H4 (cell line): Measurements from ENCODE around the gene C16orf89. TPM values are rescaled to one million over a fixed set of nuclear protein-coding genes. Genes with fewer than 3 reads are reported as not detected.
"Not testable (repeated sequence)": the region's sequence is repeated elsewhere in the genome, so short reads cannot be mapped to it uniquely, and the experiment has no call there.

Experiments used
- DNase-seq: peaks from one replicate; pipeline ENCODE4 v3.0.0-alpha.2; 2015; ENCODE audit warnings: low spot score
- total RNA-seq: library from RNA; depleted of rRNA; stranded (reverse); fragments of >200 nt; shearing (Covaris generic); gene quantifications from 2 replicates; pipeline ENCODE4 v1.2.3, GENCODE V29; 2014; rRNA removed

The C16orf89 gene
- 1.0 and 3.6 TPM in 2 replicates for total RNA-seq

GRCh38 chr16:5065813-5066212 lies at the start of gene C16orf89:
TSS of gene C16orf89 (minus strand) at chr16:5065956. CDS start at chr16:5065908, 48 bp downstream.
- DNase-seq = no peak

GRCh38 chr16:5110933-5111332 lies 45.2 kb upstream of the C16orf89 start:
- DNase-seq = not testable (repeated sequence)

- no peak for DNase-seq
Measured at GRCh38 chr16:5108505-5109158, 42.9 kb upstream of the C16orf89 start.

DNA sequence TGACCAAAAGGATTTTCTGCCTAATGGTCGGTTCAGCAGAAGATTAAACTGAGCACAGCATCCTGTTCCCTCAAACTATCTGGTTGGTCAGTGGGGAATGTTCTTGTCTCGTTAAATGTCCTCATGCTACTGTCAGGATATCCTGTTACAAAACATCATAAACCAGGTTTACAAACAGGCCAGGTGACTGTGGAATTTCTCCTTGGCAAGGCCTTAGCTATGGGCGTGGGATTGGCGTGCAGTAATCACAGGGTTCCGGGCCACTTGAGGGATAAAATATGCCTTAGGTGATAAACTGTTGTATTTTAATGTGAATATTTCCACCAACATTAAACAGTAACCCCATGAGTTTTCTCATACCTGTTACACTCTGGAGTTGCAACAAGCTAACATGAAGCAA lies 39.3 kb upstream of the C16orf89 start:
- not testable (repeated sequence) for DNase-seq

DNA sequence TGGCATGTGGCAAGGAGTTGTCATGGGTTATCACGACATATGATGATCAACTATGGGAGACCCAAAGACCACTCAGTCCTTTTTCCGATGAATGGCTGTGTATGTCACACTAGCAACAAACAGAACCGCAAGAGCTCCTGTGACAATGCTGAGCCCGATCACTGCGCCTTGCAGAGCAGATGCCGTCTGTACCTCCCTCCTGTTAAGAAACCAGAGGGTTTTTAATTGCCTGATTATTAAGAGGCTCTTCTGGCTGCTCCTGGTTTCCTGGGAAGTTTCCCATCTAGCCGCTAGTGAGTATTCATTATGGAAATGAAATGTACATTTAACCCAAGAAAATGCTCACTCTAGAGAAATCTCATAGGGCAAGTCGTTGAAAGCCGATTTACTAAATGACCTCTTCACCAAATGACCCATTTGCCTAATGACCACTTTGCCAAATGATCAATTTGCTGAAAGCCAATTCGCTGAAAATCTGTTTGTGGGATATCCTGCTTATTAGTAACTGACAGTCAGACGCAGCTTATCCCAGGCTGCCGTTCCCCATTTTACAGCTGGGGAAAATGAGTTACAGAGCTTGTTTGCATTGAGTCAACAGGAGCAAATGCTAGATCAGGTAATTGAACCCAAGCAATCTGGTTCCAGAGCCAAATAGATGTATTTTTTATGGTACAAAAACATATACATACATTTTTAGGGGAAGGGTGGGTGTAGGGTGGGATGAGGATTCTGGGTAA lies 37.7 kb upstream of the C16orf89 start:
- DNase-seq = not testable (repeated sequence)

GRCh38 chr16:5099174-5099573 lies 33.4 kb upstream of the C16orf89 start:
- not testable (repeated sequence) for DNase-seq

DNA sequence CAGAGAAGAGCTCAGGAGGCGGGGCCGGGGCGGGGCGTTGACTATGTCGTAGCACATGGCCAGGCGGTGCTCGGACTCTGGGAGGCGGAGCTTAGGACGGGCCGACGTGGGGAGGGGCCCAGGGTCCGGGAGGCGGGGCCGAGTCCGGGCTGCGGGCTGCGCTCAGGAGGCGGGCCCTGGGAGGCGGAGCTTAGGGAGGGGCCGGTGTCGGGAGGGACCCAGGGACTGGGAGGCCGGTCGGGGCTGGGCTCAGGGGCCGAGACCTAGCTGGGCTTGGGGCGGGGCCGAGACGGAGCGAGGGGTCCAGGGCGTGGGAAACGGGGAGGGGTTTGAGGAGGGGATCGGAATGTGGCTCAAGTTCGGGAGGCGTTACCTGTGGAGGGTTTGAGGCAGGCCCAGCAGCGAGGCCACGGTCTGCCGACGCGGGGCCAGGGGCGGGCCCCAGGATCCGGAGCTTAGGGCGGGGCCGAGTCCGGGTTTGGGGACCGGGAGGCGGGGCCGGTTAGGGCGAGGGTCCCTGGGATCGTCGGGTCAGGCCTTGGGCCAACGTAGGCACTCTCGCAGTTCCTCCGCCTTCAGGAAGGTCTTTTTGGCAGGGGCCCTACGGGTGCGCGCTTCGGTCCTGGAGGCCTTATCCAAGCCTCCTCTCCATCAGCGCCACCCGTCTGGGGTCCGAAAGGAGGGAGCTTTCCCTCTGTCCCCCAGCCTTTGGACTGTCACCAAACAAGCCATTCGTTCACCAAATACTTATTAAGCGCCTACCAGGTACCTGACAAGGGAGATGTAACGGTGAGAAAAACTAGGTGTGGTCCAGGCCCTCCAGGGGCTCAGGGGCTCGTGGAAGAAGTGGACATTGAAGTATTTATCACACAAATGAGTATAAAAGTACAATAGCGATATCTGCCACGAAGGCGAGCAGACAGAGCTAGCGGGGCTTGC lies 32.7 kb upstream of the C16orf89 start:
- DNase-seq = peak; percentile 54

DNA sequence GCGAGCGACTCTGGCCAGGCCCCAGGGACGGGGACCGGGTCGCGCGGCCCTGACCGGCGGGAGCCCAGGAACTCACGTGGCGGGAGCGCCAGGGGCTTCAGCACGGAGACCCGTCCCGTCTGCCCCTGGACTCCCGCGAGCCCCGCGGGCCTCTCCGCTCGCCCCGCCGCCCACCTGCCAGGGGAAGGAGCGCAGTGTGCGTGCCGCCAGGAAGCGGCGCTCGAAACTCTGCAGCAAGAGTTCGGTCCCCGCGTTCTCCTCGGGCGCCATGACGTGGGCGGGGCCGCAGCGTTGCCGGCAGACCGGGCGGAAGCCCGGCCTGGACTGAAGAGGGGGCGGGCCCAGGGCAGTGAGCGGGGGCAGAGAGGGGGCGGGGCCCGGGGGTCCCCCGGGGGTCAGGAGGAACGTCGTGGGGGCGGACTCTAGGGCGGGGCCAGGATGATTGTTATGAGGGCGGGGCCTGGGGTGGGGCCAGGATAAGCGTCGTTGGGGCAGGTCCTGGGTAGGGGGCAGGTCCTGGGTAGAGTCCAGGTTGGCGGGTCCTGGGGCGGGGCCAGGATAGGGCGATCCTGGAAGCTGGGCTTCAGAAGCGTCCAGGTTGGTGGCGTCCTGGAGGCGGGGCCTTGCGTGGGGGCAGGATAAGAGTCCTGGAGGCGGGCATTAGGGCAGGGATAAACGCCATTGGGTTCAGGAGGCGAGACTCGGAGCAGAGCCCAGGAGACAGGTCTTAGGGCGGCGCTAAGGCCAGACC lies 31.9 kb upstream of the C16orf89 start, which contains the start of gene EEF2KMT:
Gene EEF2KMT (minus strand): TSS at position 326 of the 751 bp plus-strand sequence. CDS start 56 bp downstream, at position 270.
- peak; percentile 98 for DNase-seq

- peak; percentile 21 for DNase-seq
Measured at GRCh38 chr16:5097061-5097469, 31.3 kb upstream of the C16orf89 start.

DNA sequence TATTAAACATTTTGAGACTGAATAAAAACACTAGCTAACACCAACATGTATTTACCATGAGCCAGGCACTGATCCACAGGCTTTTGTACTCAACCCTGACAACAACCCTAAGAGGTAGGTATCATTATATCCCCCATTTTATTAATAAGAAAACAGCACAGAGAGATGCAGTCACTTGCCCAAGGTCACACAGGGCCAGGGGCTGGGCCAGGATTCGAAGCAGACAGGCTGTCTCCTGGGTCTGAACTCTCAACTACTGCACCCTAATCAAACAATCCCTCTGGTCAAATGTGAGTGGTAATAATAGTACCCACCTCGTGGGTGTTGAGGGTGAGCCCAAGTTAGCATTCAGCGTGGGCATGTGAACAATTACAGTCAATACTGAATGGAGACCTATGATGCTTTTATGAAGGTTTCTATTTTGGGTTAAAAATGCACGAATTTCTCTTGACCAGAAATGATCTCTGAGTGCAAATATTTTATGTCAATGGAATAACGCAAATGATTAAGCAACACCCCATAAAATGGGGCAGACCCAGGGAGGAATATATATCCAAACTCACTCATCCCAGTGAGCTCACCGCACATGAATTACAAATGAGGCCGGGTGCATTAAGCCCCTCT lies 30.8 kb upstream of the C16orf89 start:
- DNase-seq = not testable (repeated sequence)

GRCh38 chr16:5095145-5095830 lies 29.5 kb upstream of the C16orf89 start:
- not testable (repeated sequence) for DNase-seq

DNA sequence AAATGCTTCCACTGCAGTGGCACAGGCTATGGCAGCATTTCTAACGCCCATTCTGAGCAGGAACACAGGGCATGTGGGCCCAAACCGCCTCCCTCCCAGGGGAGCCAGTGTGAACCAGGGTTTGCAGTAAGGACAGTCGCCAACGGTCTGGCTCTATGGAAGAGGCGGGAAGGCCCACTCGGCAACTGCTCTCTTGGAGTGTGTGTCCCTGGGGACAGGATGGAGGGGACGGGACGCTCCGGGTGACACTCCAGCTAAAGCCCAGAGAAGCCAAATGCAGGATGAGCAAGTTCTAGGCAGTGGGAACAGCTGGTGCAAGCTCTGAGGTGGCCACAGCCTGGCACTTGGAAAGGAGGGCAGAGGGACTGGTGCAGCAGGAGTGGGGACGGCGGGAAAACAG lies 28.0 kb upstream of the C16orf89 start:
- not testable (repeated sequence) for DNase-seq

GRCh38 chr16:5093081-5093480 lies 27.3 kb upstream of the C16orf89 start:
- not testable (repeated sequence) for DNase-seq

- not testable (repeated sequence) for DNase-seq
Measured at GRCh38 chr16:5090592-5090991, 24.8 kb upstream of the C16orf89 start.

DNA sequence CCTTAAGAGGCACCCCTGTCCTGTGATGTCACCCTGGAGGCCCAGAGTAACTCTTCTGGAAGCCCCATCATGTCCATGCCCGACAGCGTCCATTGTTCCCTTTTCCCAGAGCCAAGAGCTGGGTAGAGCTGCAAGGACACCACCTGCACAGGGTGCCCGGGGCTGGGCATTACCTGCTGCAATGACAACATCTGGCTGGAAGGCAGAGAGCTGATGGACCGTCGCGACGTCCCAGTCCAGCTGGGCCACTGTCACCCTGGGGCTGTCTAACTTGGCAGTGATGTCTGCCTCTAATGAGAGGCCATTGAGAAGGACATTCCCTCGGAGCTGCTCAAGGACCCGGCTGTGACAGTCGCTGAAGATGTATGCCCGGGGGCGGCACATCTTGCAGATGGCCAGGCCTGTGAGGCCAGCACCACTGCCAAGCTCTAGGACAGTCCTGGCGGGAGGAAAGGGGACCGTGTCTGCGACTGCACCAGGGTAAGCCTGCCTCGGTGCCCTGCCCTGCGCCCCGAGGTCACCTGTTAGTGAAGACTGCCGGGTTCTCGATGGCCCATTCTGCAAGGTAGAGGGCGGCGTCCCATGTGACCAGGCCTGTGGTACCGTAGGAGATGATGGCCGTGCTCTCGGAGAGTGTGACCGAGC lies 24.3 kb upstream of the C16orf89 start:
- not testable (repeated sequence) for DNase-seq

DNA sequence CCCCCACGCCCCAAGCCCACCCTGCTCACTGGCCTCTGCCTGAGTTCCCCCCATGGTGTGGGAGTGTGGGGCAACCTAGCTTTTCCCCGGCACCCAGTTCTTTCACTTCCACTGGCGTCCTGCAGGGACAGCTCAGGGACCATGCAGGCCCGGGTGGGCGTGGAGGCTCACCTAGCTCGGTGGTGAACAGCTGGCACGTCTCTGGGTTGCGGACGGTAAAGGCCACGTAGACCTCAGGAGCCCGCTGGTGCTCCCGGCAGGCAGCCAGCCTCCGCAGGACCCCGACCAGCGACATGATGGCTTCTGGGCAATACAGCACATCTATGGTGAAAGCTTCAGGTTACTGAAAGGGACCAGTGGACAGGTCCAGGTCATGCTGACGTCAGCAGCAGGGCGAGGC lies 23.2 kb upstream of the C16orf89 start:
- not testable (repeated sequence) for DNase-seq

DNA sequence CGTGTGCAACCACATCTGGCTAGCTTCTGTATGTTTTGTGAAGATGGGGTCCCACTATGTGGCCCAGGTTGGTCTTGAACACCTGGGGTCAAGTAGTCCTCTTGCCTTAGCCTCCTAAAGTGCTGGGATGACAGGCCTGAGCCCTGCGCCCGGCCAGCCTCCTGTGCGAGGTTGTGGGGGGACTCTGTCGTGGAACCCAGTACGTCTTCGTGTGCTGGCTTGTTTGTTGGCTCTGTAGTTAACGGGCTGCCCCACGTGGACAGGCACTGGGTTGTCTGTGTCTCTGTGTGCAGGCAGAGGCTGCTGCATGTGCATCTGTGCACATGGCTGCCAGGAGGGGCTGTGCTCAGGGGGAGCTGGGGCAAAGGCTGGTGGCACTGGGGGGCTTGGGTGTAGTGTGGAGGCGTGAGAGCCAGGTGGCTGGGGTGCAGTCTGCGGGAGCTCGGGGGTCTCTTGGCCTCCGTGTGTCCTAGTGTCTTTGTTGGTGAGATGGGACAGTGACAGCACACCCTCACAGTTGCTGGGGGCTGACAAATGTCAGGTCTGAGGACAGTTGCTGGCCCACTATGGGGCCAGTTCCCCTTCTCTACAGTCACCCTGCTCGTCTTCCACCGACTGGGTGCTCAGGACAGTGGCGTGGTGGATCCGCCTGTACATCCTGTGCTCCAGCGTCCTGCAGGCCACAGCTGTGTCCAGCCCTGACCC lies 22.5 kb upstream of the C16orf89 start:
- not testable (repeated sequence) for DNase-seq

GRCh38 chr16:5085716-5086115 lies 20.0 kb upstream of the C16orf89 start:
- DNase-seq = not testable (repeated sequence)

- peak; percentile 27 for DNase-seq
Measured at GRCh38 chr16:5084802-5085201, 19.0 kb upstream of the C16orf89 start.
